ENCODE measurements around the gene GALNT2.

- no peak for TF ChIP-seq CTCF (IDR thresholded peaks at IDR 0.05; ENCODE audit: insufficient read depth, low read length, poor library complexity, severe bottlenecking)
- TF ChIP-seq EZH2phosphoT487 (conservative IDR thresholded peaks at IDR 0.05; ENCODE audit: low read length), result no peak
Observed at GRCh38 chr1:230026139-230026538, 40.9 kb upstream of the GALNT2 start.
